ENCODE results near the gene TRIO. TPM values are rescaled to one million over a fixed set of nuclear protein-coding genes. Genes with fewer than 3 reads are reported as not detected.

Gene TRIO
- total and polyA plus RNA-seq, 2 donors (not counting 3 experiments of a cell fraction or from before 2014, with no cell fraction given): 82.9 to 248 TPM

- TF ChIP-seq, protein P1, sequence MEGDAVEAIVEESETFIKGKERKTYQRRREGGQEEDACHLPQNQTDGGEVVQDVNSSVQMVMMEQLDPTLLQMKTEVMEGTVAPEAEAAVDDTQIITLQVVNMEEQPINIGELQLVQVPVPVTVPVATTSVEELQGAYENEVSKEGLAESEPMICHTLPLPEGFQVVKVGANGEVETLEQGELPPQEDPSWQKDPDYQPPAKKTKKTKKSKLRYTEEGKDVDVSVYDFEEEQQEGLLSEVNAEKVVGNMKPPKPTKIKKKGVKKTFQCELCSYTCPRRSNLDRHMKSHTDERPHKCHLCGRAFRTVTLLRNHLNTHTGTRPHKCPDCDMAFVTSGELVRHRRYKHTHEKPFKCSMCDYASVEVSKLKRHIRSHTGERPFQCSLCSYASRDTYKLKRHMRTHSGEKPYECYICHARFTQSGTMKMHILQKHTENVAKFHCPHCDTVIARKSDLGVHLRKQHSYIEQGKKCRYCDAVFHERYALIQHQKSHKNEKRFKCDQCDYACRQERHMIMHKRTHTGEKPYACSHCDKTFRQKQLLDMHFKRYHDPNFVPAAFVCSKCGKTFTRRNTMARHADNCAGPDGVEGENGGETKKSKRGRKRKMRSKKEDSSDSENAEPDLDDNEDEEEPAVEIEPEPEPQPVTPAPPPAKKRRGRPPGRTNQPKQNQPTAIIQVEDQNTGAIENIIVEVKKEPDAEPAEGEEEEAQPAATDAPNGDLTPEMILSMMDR (IDR thresholded peaks at IDR 0.05; ENCODE audit: extremely low read depth in 1 of 2, insufficient read depth in 1 of 2, low read depth in 1 of 2, low read length in 2 of 2): no peak
- TF ChIP-seq FOS (IDR thresholded peaks at IDR 0.05; ENCODE audit: borderline replicate concordance, insufficient read depth, low read length) (no peak), JUN (IDR thresholded peaks at IDR 0.05; ENCODE audit: borderline replicate concordance, insufficient read depth, insufficient read length, low read depth) (no peak), MYC (IDR thresholded peaks at IDR 0.05; ENCODE audit: low read depth, low read length) (no peak), POLR2A (IDR thresholded peaks at IDR 0.05; ENCODE audit: low read depth, low read length) (no peak), POLR2AphosphoS5 (IDR thresholded peaks at IDR 0.05; ENCODE audit: insufficient read depth, low read depth, low read length) (no peak), EZH2 (IDR thresholded peaks at IDR 0.05; ENCODE audit: borderline replicate concordance, low read depth, low read length, severe bottlenecking) (no peak), GATA2 (IDR thresholded peaks at IDR 0.05; ENCODE audit: insufficient read depth, insufficient read length, low read depth, low read length) (no peak)
- TF ChIP-seq, protein P2, sequence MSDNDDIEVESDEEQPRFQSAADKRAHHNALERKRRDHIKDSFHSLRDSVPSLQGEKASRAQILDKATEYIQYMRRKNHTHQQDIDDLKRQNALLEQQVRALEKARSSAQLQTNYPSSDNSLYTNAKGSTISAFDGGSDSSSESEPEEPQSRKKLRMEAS (IDR thresholded peaks at IDR 0.05; ENCODE audit: insufficient read depth, insufficient read length): no peak
Measured at GRCh38 chr5:14523243-14524034, 380.3 kb downstream of the TRIO start.

More at GRCh38 chr5:14523243-14524034, 380.3 kb downstream of the TRIO start:
- BruUV-seq (replicated peaks): no TSS peak
- H3K9ac ChIP-seq (replicated peaks; ENCODE audit: extremely low read depth, insufficient read depth, low read length): no peak overlapping the region
- dilution Hi-C loops (cut with MboI; ENCODE audit: extremely low pct_ligation_motif_present, low sequenced_read_pairs) (no loop called here), intact Hi-C loops (cut with micrococcal nuclease) (no loop called here)
- H4K20me1 ChIP-seq (replicated peaks; ENCODE audit: control insufficient read depth, extremely low read depth, insufficient read depth, low read length): no peaks in the 10 kb centered on the region
- no peak overlapping the region for H3K4me3 ChIP-seq (replicated peaks in 1 of 3; ENCODE audit: insufficient read depth in 1 of 3, low read depth in 1 of 3, low read length in 3 of 3)
- no peaks in the 10 kb centered on the region for H3K9me3 ChIP-seq (replicated peaks; ENCODE audit: control insufficient read depth, insufficient read depth, low read length)
- H3K27me3 ChIP-seq (ENCODE audit: control insufficient read depth in 2 of 2, insufficient read depth in 2 of 2, low read length in 2 of 2): peaks cover 0 to 5% of the 10 kb centered on the region in 2 experiments
- POLR2A ChIA-PET: no interaction called here
- H3K79me2 ChIP-seq (ENCODE audit: control insufficient read depth, insufficient read depth, low read length): no peaks in the 10 kb centered on the region
- FAIRE-seq (no peak), DNase-seq (ENCODE audit: low read depth, low spot score) (no peak)
- H3K4me1 ChIP-seq (ENCODE audit: control insufficient read depth, extremely low read depth, insufficient read depth, low read length): peaks cover 2% of the 10 kb centered on the region
- no peak overlapping the region for H3K4me2 ChIP-seq (ENCODE audit: insufficient read depth, low read length)
- H2AFZ ChIP-seq (ENCODE audit: low read depth, low read length): no peak overlapping the region
- CTCF ChIA-PET: no interaction called here
- H3K9me1 ChIP-seq (replicated peaks; ENCODE audit: control insufficient read depth, extremely low read depth, insufficient read depth, low read length): no peaks in the 10 kb centered on the region
- H3K36me3 ChIP-seq (ENCODE audit: control insufficient read depth in 2 of 2, extremely low read depth in 1 of 2, insufficient read depth in 2 of 2, low read length in 2 of 2): no peaks in the 10 kb centered on the region
- no peak overlapping the region for H3K27ac ChIP-seq (ENCODE audit: insufficient read depth, low read depth, low read length)
